HCT116 (cell line): Measurements from ENCODE around the gene TINCR.

Experiments
- EZH2phosphoT487 ChIP-seq: fragments of 200-600 bp; IDR thresholded peaks from 2 replicates; pipeline ENCODE4 v1.6.1; 2018; ENCODE audit warnings: antibody characterized with exemption, borderline replicate concordance
- POLR2AphosphoS5 ChIP-seq: IDR thresholded peaks from 2 replicates; pipeline ENCODE4 v1.6.1; 2011; ENCODE audit warnings: mild to moderate bottlenecking, low read depth, low read length, moderate library complexity
- TF ChIP-seq, protein P1 (sequence below), 3 experiments: fragments of 200-600 bp in 1 of 3; sonication (generic) in 1 of 3; IDR thresholded peaks in 2 of 3; conservative IDR thresholded peaks in 1 of 3; 2 replicates each; pipeline ENCODE4 v1.5.1; 2012 to 2017; ENCODE audit warnings: low read depth in 2 of 3, low read length in 2 of 3, antibody characterized with exemption in 1 of 3, borderline replicate concordance in 1 of 3, control low read depth in 1 of 3, mild to moderate bottlenecking in 1 of 3, mixed read lengths in 1 of 3, mixed run types in 1 of 3, moderate library complexity in 1 of 3; ENCODE audit not compliant: insufficient read depth in 1 of 3

DNA sequence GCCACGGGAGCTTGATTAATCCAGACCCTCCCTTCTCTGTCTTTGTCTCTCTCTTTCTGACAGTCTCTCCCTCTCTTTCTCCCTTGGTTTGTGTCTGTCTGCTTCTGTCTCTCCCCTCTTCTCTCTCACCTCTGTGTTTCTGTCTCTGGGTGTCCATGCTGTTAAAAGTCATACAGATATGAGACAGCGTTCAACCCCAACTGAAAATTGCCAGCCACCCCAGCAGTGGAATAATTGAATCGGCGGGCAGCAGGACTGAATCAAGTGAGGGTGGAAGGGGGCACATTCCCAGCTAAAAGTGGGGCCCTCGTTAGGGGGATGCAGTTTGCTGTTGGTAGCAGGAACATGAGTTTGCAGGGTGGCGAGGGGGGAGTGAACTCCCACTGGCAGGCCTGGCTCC is 43.7 kb downstream of the TINCR start:
- TF ChIP-seq, protein P1, sequence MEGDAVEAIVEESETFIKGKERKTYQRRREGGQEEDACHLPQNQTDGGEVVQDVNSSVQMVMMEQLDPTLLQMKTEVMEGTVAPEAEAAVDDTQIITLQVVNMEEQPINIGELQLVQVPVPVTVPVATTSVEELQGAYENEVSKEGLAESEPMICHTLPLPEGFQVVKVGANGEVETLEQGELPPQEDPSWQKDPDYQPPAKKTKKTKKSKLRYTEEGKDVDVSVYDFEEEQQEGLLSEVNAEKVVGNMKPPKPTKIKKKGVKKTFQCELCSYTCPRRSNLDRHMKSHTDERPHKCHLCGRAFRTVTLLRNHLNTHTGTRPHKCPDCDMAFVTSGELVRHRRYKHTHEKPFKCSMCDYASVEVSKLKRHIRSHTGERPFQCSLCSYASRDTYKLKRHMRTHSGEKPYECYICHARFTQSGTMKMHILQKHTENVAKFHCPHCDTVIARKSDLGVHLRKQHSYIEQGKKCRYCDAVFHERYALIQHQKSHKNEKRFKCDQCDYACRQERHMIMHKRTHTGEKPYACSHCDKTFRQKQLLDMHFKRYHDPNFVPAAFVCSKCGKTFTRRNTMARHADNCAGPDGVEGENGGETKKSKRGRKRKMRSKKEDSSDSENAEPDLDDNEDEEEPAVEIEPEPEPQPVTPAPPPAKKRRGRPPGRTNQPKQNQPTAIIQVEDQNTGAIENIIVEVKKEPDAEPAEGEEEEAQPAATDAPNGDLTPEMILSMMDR (IDR thresholded peaks at IDR 0.05 in 2 of 3, conservative IDR thresholded peaks at IDR 0.05 in 1 of 3; ENCODE audit: borderline replicate concordance in 1 of 3, insufficient read depth in 1 of 3, low read depth in 2 of 3, low read length in 2 of 3): no peak
- TF ChIP-seq EZH2phosphoT487: no peak
- TF ChIP-seq POLR2AphosphoS5: no peak
